Neural crest cell (in vitro differentiated cells): Measurements from ENCODE around the gene FEZF2. TPM values are rescaled to one million over a fixed set of nuclear protein-coding genes. Genes with fewer than 3 reads are reported as not detected.
A peak's percentile ranks its signal among the peaks of the same experiment; 100 is the strongest.

Experiments
- DNase-seq: peaks from one replicate; pipeline ENCODE4 v3.0.0; 2021; ENCODE audit warnings: low read depth, mixed read lengths, low spot score
- H3K27ac Mint-ChIP-seq: one replicate; pipeline ENCODE4 v1.8.0; 2021; ENCODE audit warnings: mild to moderate bottlenecking, mixed read lengths; ENCODE audit not compliant: unreplicated experiment
- H3K27me3 Mint-ChIP-seq: 2 replicates; pipeline ENCODE4 v1.8.0; 2021; ENCODE audit warnings: low read depth, mild to moderate bottlenecking, mixed read lengths
- H3K36me3 Mint-ChIP-seq: 2 replicates; pipeline ENCODE4 v1.8.0; 2021; ENCODE audit warnings: low read depth, mild to moderate bottlenecking, mixed read lengths
- H3K4me1 Mint-ChIP-seq: 2 replicates; pipeline ENCODE4 v1.8.0; 2021; ENCODE audit warnings: mixed read lengths
- H3K4me3 Mint-ChIP-seq: one replicate; pipeline ENCODE4 v1.8.0; 2021; ENCODE audit warnings: mild to moderate bottlenecking, mixed read lengths
- H3K9me3 Mint-ChIP-seq: 2 replicates; pipeline ENCODE4 v1.8.0; 2021; ENCODE audit warnings: mixed read lengths
- total RNA-seq: library from RNA; stranded (reverse); gene quantifications from 2 replicates; pipeline ENCODE4 v1.2.1, GENCODE V29; 2021
- TF ChIP-seq, protein P1 (sequence below): fragments of 200-600 bp; sonication (generic); conservative IDR thresholded peaks from 2 replicates; pipeline ENCODE4 v1.5.0; 2021; ENCODE audit warnings: antibody characterized with exemption, mild to moderate bottlenecking

The FEZF2 gene
- total RNA-seq, 1 donor from 2014 or later = 0.28 TPM

DNA sequence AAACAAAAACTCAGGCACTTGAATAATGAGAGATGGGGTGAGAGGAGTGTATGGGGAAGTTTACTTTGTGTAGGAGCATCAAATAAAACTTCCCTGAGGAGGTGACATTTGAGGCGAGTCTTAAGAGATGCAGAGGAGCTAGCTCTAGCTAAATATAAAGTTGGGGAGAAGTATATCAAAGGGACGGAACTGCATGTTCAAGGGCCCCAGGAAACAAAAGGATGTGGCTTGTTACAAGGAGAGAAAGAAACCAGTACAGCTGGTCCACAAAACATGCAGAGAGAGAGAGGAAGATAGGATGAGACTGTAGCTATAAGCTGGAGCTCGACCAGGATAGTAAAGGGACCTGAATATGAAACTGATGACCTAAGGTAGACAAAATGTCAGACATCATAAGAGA lies 17.6 kb downstream of the FEZF2 start:
- no peak overlapping the region for H3K4me3 Mint-ChIP-seq
- H3K27me3 Mint-ChIP-seq = peaks cover 35% of the 10 kb centered on the region
- H3K4me1 Mint-ChIP-seq = no peaks in the 10 kb centered on the region
- no peak overlapping the region for H3K27ac Mint-ChIP-seq
- no peaks in the 10 kb centered on the region for H3K9me3 Mint-ChIP-seq
- H3K36me3 Mint-ChIP-seq = no peaks in the 10 kb centered on the region
- no peak for DNase-seq
- TF ChIP-seq, protein P1, sequence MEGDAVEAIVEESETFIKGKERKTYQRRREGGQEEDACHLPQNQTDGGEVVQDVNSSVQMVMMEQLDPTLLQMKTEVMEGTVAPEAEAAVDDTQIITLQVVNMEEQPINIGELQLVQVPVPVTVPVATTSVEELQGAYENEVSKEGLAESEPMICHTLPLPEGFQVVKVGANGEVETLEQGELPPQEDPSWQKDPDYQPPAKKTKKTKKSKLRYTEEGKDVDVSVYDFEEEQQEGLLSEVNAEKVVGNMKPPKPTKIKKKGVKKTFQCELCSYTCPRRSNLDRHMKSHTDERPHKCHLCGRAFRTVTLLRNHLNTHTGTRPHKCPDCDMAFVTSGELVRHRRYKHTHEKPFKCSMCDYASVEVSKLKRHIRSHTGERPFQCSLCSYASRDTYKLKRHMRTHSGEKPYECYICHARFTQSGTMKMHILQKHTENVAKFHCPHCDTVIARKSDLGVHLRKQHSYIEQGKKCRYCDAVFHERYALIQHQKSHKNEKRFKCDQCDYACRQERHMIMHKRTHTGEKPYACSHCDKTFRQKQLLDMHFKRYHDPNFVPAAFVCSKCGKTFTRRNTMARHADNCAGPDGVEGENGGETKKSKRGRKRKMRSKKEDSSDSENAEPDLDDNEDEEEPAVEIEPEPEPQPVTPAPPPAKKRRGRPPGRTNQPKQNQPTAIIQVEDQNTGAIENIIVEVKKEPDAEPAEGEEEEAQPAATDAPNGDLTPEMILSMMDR = no peak

DNA sequence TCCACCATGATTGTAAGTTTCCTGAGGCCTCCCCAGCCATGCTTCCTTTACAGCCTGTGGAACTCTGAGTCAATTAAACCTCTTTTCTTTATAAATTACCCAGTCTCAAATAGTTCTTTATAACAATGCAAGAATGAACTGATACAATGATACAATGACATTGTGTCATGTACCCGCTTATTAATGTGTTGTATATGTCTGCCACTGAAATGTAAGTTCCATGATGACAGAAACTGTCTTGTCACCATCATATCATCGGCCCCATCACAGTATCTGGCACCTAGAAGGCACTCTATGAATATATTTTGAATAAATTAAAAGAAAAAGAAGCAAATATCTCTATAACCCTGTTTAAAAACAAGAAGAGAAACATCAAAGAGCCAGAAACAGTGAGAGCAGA lies 29.6 kb downstream of the FEZF2 start:
- H3K9me3 Mint-ChIP-seq = peaks cover 13% of the 10 kb centered on the region
- TF ChIP-seq, protein P1 = no peak
- H3K4me1 Mint-ChIP-seq = no peaks in the 10 kb centered on the region
- H3K4me3 Mint-ChIP-seq = no peak overlapping the region
- peaks cover 3% of the 10 kb centered on the region for H3K36me3 Mint-ChIP-seq
- no peak for DNase-seq
- peaks cover 10% of the 10 kb centered on the region for H3K27me3 Mint-ChIP-seq
- no peak overlapping the region for H3K27ac Mint-ChIP-seq

DNA sequence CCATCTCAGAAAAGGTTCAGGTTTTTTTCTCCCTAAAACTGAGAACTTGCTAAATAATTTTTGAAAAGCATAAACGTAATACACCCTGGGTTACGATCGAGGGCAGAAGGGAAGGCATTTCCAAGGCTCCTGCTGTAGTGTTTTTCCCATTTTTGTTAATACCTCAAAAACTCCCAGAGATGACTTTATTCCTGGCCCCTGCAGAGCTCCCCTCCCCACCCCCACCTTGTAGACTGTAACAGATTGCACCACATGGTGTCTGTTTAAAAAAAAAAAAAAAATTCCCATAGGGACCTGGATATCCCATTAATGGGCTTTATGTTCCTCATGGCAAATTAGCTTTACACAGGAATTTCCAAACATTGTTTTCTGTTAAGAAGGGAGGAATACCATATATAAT lies 38.2 kb downstream of the FEZF2 start:
- H3K27me3 Mint-ChIP-seq = no peaks in the 10 kb centered on the region
- no peaks in the 10 kb centered on the region for H3K9me3 Mint-ChIP-seq
- no peak for DNase-seq
- no peak overlapping the region for H3K27ac Mint-ChIP-seq
- peaks cover 25% of the 10 kb centered on the region for H3K4me1 Mint-ChIP-seq
- no peaks in the 10 kb centered on the region for H3K36me3 Mint-ChIP-seq
- TF ChIP-seq, protein P1 = no peak
- H3K4me3 Mint-ChIP-seq = no peak overlapping the region

DNA sequence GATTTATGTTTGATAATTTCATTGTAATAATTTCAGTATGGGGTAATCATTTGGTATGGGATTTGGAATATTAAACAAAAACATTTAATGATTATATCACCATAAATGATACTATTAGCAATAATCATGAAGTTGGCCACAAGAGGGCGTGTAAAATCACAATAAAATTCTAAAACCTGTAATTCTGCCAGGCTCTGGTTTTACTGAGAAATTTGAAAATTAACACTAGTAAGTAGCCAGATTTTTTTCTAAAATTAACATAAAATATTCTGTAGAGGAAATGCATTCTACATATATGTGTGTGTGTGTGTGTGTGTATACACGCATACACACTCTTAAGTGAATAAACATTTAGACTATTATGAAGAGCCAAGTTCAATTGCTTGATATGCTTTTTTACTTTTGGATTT lies 40.5 kb downstream of the FEZF2 start:
- DNase-seq = peak; percentile 25
- Mint-ChIP-seq H3K4me1 (peaks cover 25% of the 10 kb centered on the region), H3K4me3 (no peak overlapping the region), H3K27ac (no peak overlapping the region), H3K27me3 (no peaks in the 10 kb centered on the region), H3K9me3 (no peaks in the 10 kb centered on the region), H3K36me3 (no peaks in the 10 kb centered on the region)
- TF ChIP-seq, protein P1 = peak; percentile 84

DNA sequence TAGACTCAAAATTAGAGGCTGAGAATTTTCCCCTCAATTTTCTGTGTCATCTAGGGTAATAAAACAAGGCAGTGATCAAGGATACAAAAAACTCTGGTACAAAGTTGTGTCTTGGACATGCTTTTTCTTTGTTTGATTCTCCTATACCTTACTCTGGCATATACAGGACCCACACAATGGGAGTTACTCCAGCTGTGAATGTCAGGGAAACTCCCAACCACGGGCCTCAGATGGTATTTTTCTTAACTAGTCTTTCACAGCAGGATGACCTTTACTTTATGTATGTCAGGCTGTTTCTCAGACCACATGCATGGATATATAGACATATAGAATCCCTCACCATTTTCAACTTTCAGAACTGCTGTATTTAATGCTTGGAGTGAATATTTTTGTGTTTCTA lies 41.3 kb downstream of the FEZF2 start:
- DNase-seq = no peak
- Mint-ChIP-seq H3K36me3 (no peaks in the 10 kb centered on the region), H3K9me3 (no peaks in the 10 kb centered on the region), H3K27me3 (no peaks in the 10 kb centered on the region), H3K4me1 (peaks cover 25% of the 10 kb centered on the region), H3K4me3 (no peak overlapping the region), H3K27ac (no peak overlapping the region)
- TF ChIP-seq, protein P1 = no peak

DNA sequence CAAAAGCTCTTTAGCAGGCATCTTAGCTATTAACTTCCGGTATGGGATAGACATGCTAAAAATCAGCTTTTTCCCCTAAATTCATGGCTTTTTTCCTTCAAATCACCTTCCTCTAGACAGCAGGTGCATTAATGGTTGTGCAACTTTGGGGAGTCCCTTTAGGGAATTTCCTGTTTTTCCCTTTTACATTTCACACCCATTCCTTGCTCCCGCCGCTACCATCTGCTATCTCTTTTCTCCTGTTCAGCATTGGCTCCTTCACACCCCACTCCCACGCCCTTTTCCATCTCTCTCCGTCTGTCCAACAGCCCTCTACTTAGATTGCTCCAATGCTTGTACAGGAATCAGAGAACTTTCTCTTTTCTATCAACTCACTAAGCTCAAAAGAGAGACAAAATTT lies 43.4 kb downstream of the FEZF2 start:
- no peak for DNase-seq
- TF ChIP-seq, protein P1 = no peak
- no peaks in the 10 kb centered on the region for H3K27me3 Mint-ChIP-seq
- H3K4me1 Mint-ChIP-seq = peaks cover 21% of the 10 kb centered on the region
- H3K4me3 Mint-ChIP-seq = no peak overlapping the region
- no peaks in the 10 kb centered on the region for H3K9me3 Mint-ChIP-seq
- no peak overlapping the region for H3K27ac Mint-ChIP-seq
- H3K36me3 Mint-ChIP-seq = no peaks in the 10 kb centered on the region
